ENCODE results near the gene GAL3ST2.
"Not testable (repeated sequence)": the region's sequence is repeated elsewhere in the genome, so short reads cannot be mapped to it uniquely, and the experiment has no call there.

Gene GAL3ST2

GRCh38 chr2:241795021-241795999, 18.7 kb downstream of the GAL3ST2 start:
- DNase-seq = no peak

GRCh38 chr2:241796209-241796608, 19.6 kb downstream of the GAL3ST2 start:
- no peak for DNase-seq

- DNase-seq = no peak
Observed at GRCh38 chr2:241796610-241797138, 20.1 kb downstream of the GAL3ST2 start.

- no peak for DNase-seq
Observed at GRCh38 chr2:241797441-241798080, 20.9 kb downstream of the GAL3ST2 start.

GRCh38 chr2:241798081-241798630, 21.5 kb downstream of the GAL3ST2 start:
- no peak for DNase-seq

GRCh38 chr2:241798631-241799521, 22.3 kb downstream of the GAL3ST2 start:
- no peak for DNase-seq

- DNase-seq = no peak
Observed at GRCh38 chr2:241799522-241800197, 23.0 kb downstream of the GAL3ST2 start.

- DNase-seq = not testable (repeated sequence)
Observed at GRCh38 chr2:241800198-241800903, 23.7 kb downstream of the GAL3ST2 start.

- no peak for DNase-seq
Observed at GRCh38 chr2:241801611-241802420, 25.2 kb downstream of the GAL3ST2 start.

- DNase-seq = no peak
Observed at GRCh38 chr2:241802421-241803318, 26.0 kb downstream of the GAL3ST2 start.

GRCh38 chr2:241803387-241804325, 27.0 kb downstream of the GAL3ST2 start:
- DNase-seq = peak; percentile 66

- DNase-seq = peak; percentile 34
Observed at GRCh38 chr2:241804326-241805229, 28.0 kb downstream of the GAL3ST2 start.

GRCh38 chr2:241806217-241806616, 29.6 kb downstream of the GAL3ST2 start:
- DNase-seq = not testable (repeated sequence)

GRCh38 chr2:241808051-241808720, 31.6 kb downstream of the GAL3ST2 start:
- DNase-seq = no peak

- no peak for DNase-seq
Observed at GRCh38 chr2:241808721-241809382, 32.2 kb downstream of the GAL3ST2 start, which contains the start of gene NEU4. Gene NEU4 (plus strand): TSS chr2:241809193. CDS start chr2:241814485, 5,292 bp downstream.

All from stimulated activated CD4-positive, alpha-beta T cell treated with anti-CD3 and anti-CD28 coated beads, Interleukin-15, amount 100 ng/mL, for 24 hours (primary cell).